IMR-90 (cell line): Measurements from ENCODE around the gene THADA. TPM values are rescaled to one million over a fixed set of nuclear protein-coding genes. Genes with fewer than 3 reads are reported as not detected.

Source experiments
- ATAC-seq: fragments of 200-7000 bp; cut with Tn5 transposase; 2 replicates; pipeline ENCODE4 v1.9.1; 2020; ENCODE audit warnings: low read depth, mild to moderate bottlenecking, moderate library complexity
- BruUV-seq: library from RNA; stranded (reverse); fragments of 400-500 nt; replicated peaks from 2 replicates; lab custom pipeline; 2021; lab: Mats Ljungman, UMichigan
- CTCF ChIA-PET: fragments of 300-600 bp; formaldehyde crosslinking; extraction: SDS; loops from one replicate; lab custom pipeline; 2021; ENCODE audit warnings: antibody characterized with exemption; lab: Yijun Ruan, JAX
- POLR2A ChIA-PET: fragments of 300-600 bp; sonication (Branson Sonifier 250); formaldehyde crosslinking; loops from one replicate; lab custom pipeline; 2022; ENCODE audit warnings: antibody characterized with exemption; ENCODE audit not compliant: unreplicated experiment; lab: Charles Lee
- DNase-seq: peaks from one replicate; pipeline ENCODE4 v3.0.0; 2013
- H2AFZ ChIP-seq: replicated peaks from 2 replicates; pipeline ENCODE3; 2013; ENCODE audit warnings: low read length, mild to moderate bottlenecking; ENCODE audit not compliant: poor library complexity
- H2AK5ac ChIP-seq: 2 replicates; pipeline ENCODE4 v1.6.1; 2013; ENCODE audit warnings: low read depth, low read length, inconsistent platforms
- H2AK9ac ChIP-seq: replicated peaks from 2 replicates; pipeline ENCODE3; 2013; ENCODE audit warnings: mild to moderate bottlenecking, low read depth, low read length, moderate library complexity; ENCODE audit not compliant: poor library complexity
- H2BK120ac ChIP-seq: 2 replicates; pipeline ENCODE4 v1.6.1; 2013; ENCODE audit warnings: low read depth, low read length, inconsistent platforms
- H2BK15ac ChIP-seq: 3 replicates; pipeline ENCODE4 v1.6.1; 2013; ENCODE audit warnings: low read depth, low read length, inconsistent platforms
- H2BK20ac ChIP-seq: 2 replicates; pipeline ENCODE4 v1.6.1; 2013; ENCODE audit warnings: low read depth, mild to moderate bottlenecking, inconsistent platforms, low read length, moderate library complexity
- H2BK5ac ChIP-seq: 2 replicates; pipeline ENCODE4 v1.6.1; 2013; ENCODE audit warnings: mild to moderate bottlenecking, low read depth, low read length, inconsistent platforms; ENCODE audit not compliant: poor library complexity, severe bottlenecking
- H3K14ac ChIP-seq: replicated peaks from 2 replicates; pipeline ENCODE4 v1.6.1; 2013; ENCODE audit warnings: low read depth, low read length, inconsistent platforms
- H3K18ac ChIP-seq: 2 replicates; pipeline ENCODE4 v1.6.1; 2013; ENCODE audit warnings: low read depth, low read length, control low read depth
- H3K23ac ChIP-seq: 2 replicates; pipeline ENCODE4 v1.6.1; 2013; ENCODE audit warnings: low read depth, low read length, inconsistent platforms
- H3K27ac ChIP-seq: 2 replicates; pipeline ENCODE4 v1.5.1; 2013; ENCODE audit warnings: mild to moderate bottlenecking, control low read depth, low read length; ENCODE audit not compliant: insufficient read depth
- H3K27me3 ChIP-seq: 2 replicates; pipeline ENCODE4 v1.6.1; 2013; ENCODE audit warnings: low read length; ENCODE audit not compliant: control insufficient read depth, insufficient read depth
- H3K36me3 ChIP-seq: 2 replicates; pipeline ENCODE4 v1.6.1; 2013; ENCODE audit warnings: low read length, mixed read lengths; ENCODE audit not compliant: control insufficient read depth, insufficient read depth
- H3K4ac ChIP-seq: 2 replicates; pipeline ENCODE4 v1.6.1; 2013; ENCODE audit warnings: low read depth, low read length, inconsistent platforms
- H3K4me1 ChIP-seq: 2 replicates; pipeline ENCODE4 v1.6.1; 2013; ENCODE audit warnings: low read length, mixed read lengths; ENCODE audit not compliant: control insufficient read depth, insufficient read depth
- H3K4me2 ChIP-seq: 2 replicates; pipeline ENCODE4 v1.6.1; 2013; ENCODE audit warnings: low read depth, mild to moderate bottlenecking, control low read depth, low read length, moderate library complexity
- H3K4me3 ChIP-seq: 2 replicates; pipeline ENCODE4 v1.5.1; 2013; ENCODE audit warnings: low read depth, mild to moderate bottlenecking, control low read depth, low read length, moderate library complexity; ENCODE audit not compliant: insufficient read depth
- H3K56ac ChIP-seq: 2 replicates; pipeline ENCODE4 v1.6.1; 2013; ENCODE audit warnings: low read length, inconsistent platforms; ENCODE audit not compliant: insufficient read depth; ENCODE audit errors: extremely low read depth
- H3K79me1 ChIP-seq, 2 experiments: 2 replicates each; pipeline ENCODE4 v1.6.1; 2013; ENCODE audit warnings: low read length in 2 of 2, inconsistent platforms in 1 of 2, low read depth in 1 of 2
- H3K9ac ChIP-seq: 2 replicates; pipeline ENCODE4 v1.6.1; 2013; ENCODE audit warnings: low read depth, low read length, control low read depth
- H3K9me1 ChIP-seq: 2 replicates; pipeline ENCODE4 v1.6.1; 2013; ENCODE audit warnings: low read length, inconsistent platforms; ENCODE audit not compliant: insufficient read depth
- H3K9me3 ChIP-seq: 2 replicates; pipeline ENCODE4 v1.6.1; 2013; ENCODE audit warnings: low read length; ENCODE audit not compliant: control insufficient read depth, insufficient read depth
- H4K20me1 ChIP-seq: 2 replicates; pipeline ENCODE4 v1.6.1; 2013; ENCODE audit warnings: low read length, inconsistent platforms; ENCODE audit not compliant: insufficient read depth
- H4K5ac ChIP-seq: 2 replicates; pipeline ENCODE4 v1.6.1; 2013; ENCODE audit warnings: mild to moderate bottlenecking, low read depth, low read length, control low read depth
- H4K8ac ChIP-seq, 2 experiments: 2 replicates each; pipeline ENCODE4 v1.6.1; 2013; ENCODE audit warnings: low read depth in 2 of 2, low read length in 2 of 2, control low read depth in 1 of 2, inconsistent platforms in 1 of 2
- H4K91ac ChIP-seq: 2 replicates; pipeline ENCODE4 v1.6.1; 2013; ENCODE audit warnings: low read depth, low read length, inconsistent platforms; ENCODE audit not compliant: insufficient read depth
- BHLHE40 ChIP-seq: fragments of 150-350 bp; IDR thresholded peaks from 2 replicates; pipeline ENCODE4 v1.6.1; 2016; ENCODE audit warnings: mild to moderate bottlenecking, low read depth, low read length
- CEBPB ChIP-seq: IDR thresholded peaks from 2 replicates; pipeline ENCODE4 v1.6.1; 2012; ENCODE audit warnings: low read depth, low read length, improper control_type of control experiment
- CHD1 ChIP-seq: IDR thresholded peaks from 2 replicates; pipeline ENCODE4 v1.6.1; 2012; ENCODE audit warnings: low read depth, low read length, improper control_type of control experiment
- ELK1 ChIP-seq: fragments of 150-350 bp; IDR thresholded peaks from 2 replicates; pipeline ENCODE4 v1.6.1; 2016; ENCODE audit warnings: low read depth, mild to moderate bottlenecking, low read length, moderate library complexity, borderline replicate concordance
- FOS ChIP-seq: fragments of 150-350 bp; IDR thresholded peaks from 2 replicates; pipeline ENCODE4 v1.6.1; 2016; ENCODE audit warnings: low read depth, low read length
- MAFK ChIP-seq: IDR thresholded peaks from 2 replicates; pipeline ENCODE4 v1.6.1; 2012; ENCODE audit warnings: low read depth, low read length, improper control_type of control experiment
- MAZ ChIP-seq: IDR thresholded peaks from 2 replicates; pipeline ENCODE4 v1.6.1; 2012; ENCODE audit warnings: low read depth, mild to moderate bottlenecking, low read length, improper control_type of control experiment, moderate library complexity, borderline replicate concordance
- MXI1 ChIP-seq: IDR thresholded peaks from 2 replicates; pipeline ENCODE4 v1.6.1; 2012; ENCODE audit warnings: low read depth, mild to moderate bottlenecking, low read length, moderate library complexity, borderline replicate concordance
- NFE2L2 ChIP-seq: fragments of 150-350 bp; IDR thresholded peaks from 2 replicates; pipeline ENCODE4 v1.6.1; 2016; ENCODE audit warnings: low read depth, mild to moderate bottlenecking, low read length
- POLR2A ChIP-seq: IDR thresholded peaks from 2 replicates; pipeline ENCODE4 v1.6.1; 2012; ENCODE audit warnings: mild to moderate bottlenecking, low read depth, low read length
- RAD21 ChIP-seq: IDR thresholded peaks from 2 replicates; pipeline ENCODE4 v1.6.1; 2012; ENCODE audit warnings: low read length, improper control_type of control experiment
- RCOR1 ChIP-seq: IDR thresholded peaks from 2 replicates; pipeline ENCODE4 v1.6.1; 2012; ENCODE audit warnings: mild to moderate bottlenecking, low read length, improper control_type of control experiment; ENCODE audit not compliant: insufficient replicate concordance
- RFX5 ChIP-seq: IDR thresholded peaks from 2 replicates; pipeline ENCODE4 v1.8.0; 2012; ENCODE audit warnings: low read depth, mild to moderate bottlenecking, low read length, moderate library complexity
- SMC3 ChIP-seq: fragments of 150-350 bp; IDR thresholded peaks from 2 replicates; pipeline ENCODE4 v1.6.1; 2016; ENCODE audit warnings: low read depth, mild to moderate bottlenecking, antibody characterized with exemption, low read length, moderate library complexity
- WGBS, 2 experiments: methylation state at CpG; one replicate each; pipeline versions ENCODE4 v1.1.5 to v1.1.7; 2013; ENCODE audit warnings: missing lambda C conversion rate in 2 of 2; ENCODE audit not compliant: insufficient read length in 1 of 2; ENCODE audit errors: extremely low coverage in 2 of 2; 5-methylcytosine and 5-hydroxymethylcytosine counted together
- dilution Hi-C: fragments of 300-500 bp; cut with HindIII; formaldehyde crosslinking; loops from one replicate; pipeline ENCODE4 v1.14.3; 2018; ENCODE audit warnings: low sequenced_read_pairs; ENCODE audit not compliant: unreplicated experiment
- in situ Hi-C: fragments of 300-500 bp; cut with MboI; formaldehyde crosslinking; loops from 3 replicates; pipeline ENCODE4 v1.14.3; 2019; ENCODE audit warnings: low sequenced_read_pairs, inconsistent platforms, mixed read lengths
- intact Hi-C: fragments of 100-400 bp; cut with micrococcal nuclease; formaldehyde crosslinking; loops from 2 replicates; pipeline ENCODE4 v1.10.0; 2022
- polyA plus RNA-seq, 3 experiments: library from polyadenylated mRNA; depleted of rRNA; stranded (reverse); fragments of >200 nt; gene quantifications; 2 replicates each; pipeline ENCODE4 v1.2.3, GENCODE V29; 2012; ENCODE audit warnings: low replicate concordance in 1 of 3
- total RNA-seq: library from RNA; depleted of rRNA; stranded (reverse); fragments of >200 nt; gene quantifications from 2 replicates; pipeline ENCODE4 v1.2.3, GENCODE V29; 2012
- TF ChIP-seq, protein P1 (sequence below): conservative IDR thresholded peaks from 2 replicates; pipeline ENCODE4 v1.5.1; 2012; ENCODE audit warnings: mild to moderate bottlenecking, low read depth, low read length, improper control_type of control experiment
- TF ChIP-seq, protein P2 (sequence below): fragments of 150-350 bp; IDR thresholded peaks from 2 replicates; pipeline ENCODE4 v1.6.1; 2017; ENCODE audit warnings: mild to moderate bottlenecking, antibody characterized with exemption, low read length, low read depth

Gene THADA
- total and polyA plus RNA-seq, 2 of the 4 experiments (the other 2 are of a cell fraction) = 10.5 to 21.3 TPM

GRCh38 chr2:43246641-43247040 lies 349.2 kb downstream of the THADA start:
- no peaks in the 10 kb centered on the region for H3K79me1 ChIP-seq
- ATAC-seq (no peak), DNase-seq (no peak)
- no peak overlapping the region for H4K8ac ChIP-seq
- no peaks in the 10 kb centered on the region for H4K20me1 ChIP-seq
- H4K5ac ChIP-seq = no peak overlapping the region
- H3K14ac ChIP-seq = no peak overlapping the region
- no peak overlapping the region for H3K9ac ChIP-seq
- no peak overlapping the region for H3K23ac ChIP-seq
- no peak overlapping the region for H3K4me3 ChIP-seq
- no peak for TF ChIP-seq MXI1
- no peak for TF ChIP-seq CEBPB
- no peak for TF ChIP-seq ELK1
- no peak for TF ChIP-seq RFX5
- no peak for TF ChIP-seq CHD1
- TF ChIP-seq, protein P1, sequence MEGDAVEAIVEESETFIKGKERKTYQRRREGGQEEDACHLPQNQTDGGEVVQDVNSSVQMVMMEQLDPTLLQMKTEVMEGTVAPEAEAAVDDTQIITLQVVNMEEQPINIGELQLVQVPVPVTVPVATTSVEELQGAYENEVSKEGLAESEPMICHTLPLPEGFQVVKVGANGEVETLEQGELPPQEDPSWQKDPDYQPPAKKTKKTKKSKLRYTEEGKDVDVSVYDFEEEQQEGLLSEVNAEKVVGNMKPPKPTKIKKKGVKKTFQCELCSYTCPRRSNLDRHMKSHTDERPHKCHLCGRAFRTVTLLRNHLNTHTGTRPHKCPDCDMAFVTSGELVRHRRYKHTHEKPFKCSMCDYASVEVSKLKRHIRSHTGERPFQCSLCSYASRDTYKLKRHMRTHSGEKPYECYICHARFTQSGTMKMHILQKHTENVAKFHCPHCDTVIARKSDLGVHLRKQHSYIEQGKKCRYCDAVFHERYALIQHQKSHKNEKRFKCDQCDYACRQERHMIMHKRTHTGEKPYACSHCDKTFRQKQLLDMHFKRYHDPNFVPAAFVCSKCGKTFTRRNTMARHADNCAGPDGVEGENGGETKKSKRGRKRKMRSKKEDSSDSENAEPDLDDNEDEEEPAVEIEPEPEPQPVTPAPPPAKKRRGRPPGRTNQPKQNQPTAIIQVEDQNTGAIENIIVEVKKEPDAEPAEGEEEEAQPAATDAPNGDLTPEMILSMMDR = no peak
- TF ChIP-seq BHLHE40 = no peak
- no peak for TF ChIP-seq MAFK
- TF ChIP-seq FOS = no peak
- TF ChIP-seq RAD21 = no peak
- no peak for TF ChIP-seq POLR2A
- no peak for TF ChIP-seq SMC3
- no peak for TF ChIP-seq MAZ
- TF ChIP-seq, protein P2, sequence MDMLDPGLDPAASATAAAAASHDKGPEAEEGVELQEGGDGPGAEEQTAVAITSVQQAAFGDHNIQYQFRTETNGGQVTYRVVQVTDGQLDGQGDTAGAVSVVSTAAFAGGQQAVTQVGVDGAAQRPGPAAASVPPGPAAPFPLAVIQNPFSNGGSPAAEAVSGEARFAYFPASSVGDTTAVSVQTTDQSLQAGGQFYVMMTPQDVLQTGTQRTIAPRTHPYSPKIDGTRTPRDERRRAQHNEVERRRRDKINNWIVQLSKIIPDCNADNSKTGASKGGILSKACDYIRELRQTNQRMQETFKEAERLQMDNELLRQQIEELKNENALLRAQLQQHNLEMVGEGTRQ = no peak
- no peak for TF ChIP-seq NFE2L2
- TF ChIP-seq RCOR1 = no peak
- no peaks in the 10 kb centered on the region for H3K27me3 ChIP-seq
- H3K27ac ChIP-seq = no peak overlapping the region
- H2AFZ ChIP-seq = no peak overlapping the region
- no peak overlapping the region for H2BK5ac ChIP-seq
- no peak overlapping the region for H3K56ac ChIP-seq
- no peak overlapping the region for H2BK20ac ChIP-seq
- in situ Hi-C loops = no loop called here
- CTCF ChIA-PET = no interaction called here
- H3K18ac ChIP-seq = no peak overlapping the region
- H3K4ac ChIP-seq = no peak overlapping the region; the same call in 1 of the 2 replicates
- no peak overlapping the region for H2BK120ac ChIP-seq
- no peak overlapping the region for H4K91ac ChIP-seq
- 90% methylated on average over 2 of the region's 3 CpGs; no CpG with 5 or more reads in 1 of the 2 experiments for WGBS, 2 experiments
- no peak overlapping the region for H2AK9ac ChIP-seq
- H3K9me3 ChIP-seq = no peaks in the 10 kb centered on the region
- H3K4me2 ChIP-seq = no peak overlapping the region
- dilution Hi-C loops = no loop called here
- H3K36me3 ChIP-seq = no peaks in the 10 kb centered on the region
- peaks cover 8% of the 10 kb centered on the region for H3K4me1 ChIP-seq
- intact Hi-C loops = no loop called here
- H3K9me1 ChIP-seq = peaks cover 3% of the 10 kb centered on the region
- H2BK15ac ChIP-seq = no peak overlapping the region
- no peak overlapping the region for H2AK5ac ChIP-seq
- POLR2A ChIA-PET = no interaction called here
- no TSS peak for BruUV-seq
